ENCODE measurements around the gene SMNDC1.

Gene SMNDC1

DNA sequence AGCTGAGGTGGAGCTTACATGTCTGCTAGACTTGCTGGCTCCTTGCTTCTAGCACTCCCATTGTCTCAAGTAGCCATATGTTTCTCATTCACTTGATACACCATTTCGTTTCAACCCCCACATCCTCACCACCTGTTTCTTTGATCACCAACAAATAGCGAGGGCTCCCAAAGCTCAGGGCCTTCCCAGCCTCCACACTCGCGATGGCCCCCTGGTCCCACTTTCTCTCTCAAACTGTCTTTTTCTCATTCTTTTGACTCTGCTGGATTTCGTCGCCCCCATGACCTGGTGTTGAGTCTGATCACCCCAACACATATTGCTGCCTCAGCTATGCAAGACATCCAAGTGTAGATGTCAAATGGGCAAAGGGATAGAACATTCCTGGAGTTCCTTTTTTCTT, 26.0 kb upstream of the SMNDC1 start:
- no peak for DNase-seq (ENCODE audit: low read depth, low spot score)
- H3K27ac ChIP-seq = no peak overlapping the region

GRCh38 chr10:110327262-110327914, 22.7 kb upstream of the SMNDC1 start:
- no peak for DNase-seq (ENCODE audit: low read depth, low spot score)
- peak overlapping the region; percentile 58 for H3K27ac ChIP-seq

GRCh38 chr10:110326351-110327032, 21.8 kb upstream of the SMNDC1 start:
- DNase-seq (ENCODE audit: low read depth, low spot score) = no peak
- H3K27ac ChIP-seq = peak overlapping the region; percentile 58

DNA sequence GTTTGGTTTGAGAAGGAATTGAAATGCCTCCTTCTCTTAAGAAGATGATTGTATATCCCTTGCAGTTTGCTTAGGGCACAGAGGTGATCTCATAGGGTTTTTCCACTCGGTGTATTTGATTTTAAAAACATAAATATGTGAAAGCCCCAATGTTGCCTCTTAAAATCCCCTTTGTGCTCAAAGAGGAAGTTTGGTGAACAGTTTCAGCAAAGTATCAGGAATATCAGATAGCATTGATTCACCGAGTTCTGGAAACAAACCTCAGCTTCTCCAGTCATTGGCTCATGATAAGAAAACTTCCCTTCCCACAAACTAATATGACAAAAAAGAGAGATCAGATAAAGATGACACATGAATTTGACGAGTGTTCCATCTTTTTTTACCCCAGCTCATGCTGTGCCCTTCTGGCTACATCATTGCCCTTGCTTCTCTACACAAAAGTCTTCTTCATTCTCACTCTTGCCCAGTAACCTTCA, 20.1 kb upstream of the SMNDC1 start:
- no peak overlapping the region for H3K27ac ChIP-seq
- DNase-seq (ENCODE audit: low read depth, low spot score) = no peak

DNA sequence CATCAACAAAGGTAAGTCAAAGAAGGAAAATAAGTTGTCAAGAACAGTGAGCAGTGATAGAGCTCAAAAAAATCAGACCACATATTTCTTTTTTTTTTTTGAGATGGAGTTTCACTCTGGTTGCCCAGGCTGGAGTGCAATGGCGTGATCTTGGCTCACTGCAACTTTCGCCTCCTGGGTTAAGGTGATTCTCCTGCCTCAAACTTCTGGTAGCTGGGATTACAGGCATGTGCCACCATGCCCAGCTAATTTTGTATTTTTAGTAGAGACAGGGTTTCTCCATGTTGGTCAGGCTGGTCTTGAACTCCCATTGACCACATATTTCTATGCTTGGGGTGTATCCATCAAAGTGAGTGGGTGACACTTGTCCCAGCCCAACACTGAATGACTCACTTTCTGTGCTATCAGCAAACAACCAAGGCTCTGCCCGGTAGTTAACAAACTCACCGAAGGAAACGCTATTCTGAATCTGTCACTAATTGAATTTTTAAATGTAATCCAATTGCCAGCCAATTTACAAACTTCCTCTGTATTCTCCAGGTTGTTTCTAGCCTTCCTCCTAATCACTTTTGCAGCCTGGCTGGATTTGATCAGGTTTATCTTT, 19.6 kb upstream of the SMNDC1 start:
- H3K27ac ChIP-seq = peak overlapping the region; percentile 30
- DNase-seq (ENCODE audit: low read depth, low spot score) = no peak

DNA sequence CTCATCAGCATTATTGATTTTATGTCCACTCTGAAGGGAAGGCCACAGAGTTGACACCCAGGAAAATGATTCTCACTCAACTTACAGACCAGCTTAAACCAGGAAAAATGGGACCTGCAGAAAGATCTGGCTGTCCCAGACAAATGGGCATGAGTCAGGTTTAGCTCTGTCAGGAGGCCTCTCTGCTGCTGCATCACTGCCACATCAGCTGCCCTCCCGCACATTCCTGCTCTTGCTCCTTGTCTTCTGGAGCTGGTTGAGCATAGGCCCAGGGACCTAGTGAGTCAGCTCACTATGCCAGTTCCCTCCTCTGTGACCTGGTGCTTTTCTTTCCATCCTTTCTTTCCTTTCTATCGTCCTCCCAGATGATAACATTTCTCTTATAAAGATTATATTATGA, 18.8 kb upstream of the SMNDC1 start:
- peak overlapping the region; percentile 30 for H3K27ac ChIP-seq
- DNase-seq (ENCODE audit: low read depth, low spot score) = peak; percentile 66

DNA sequence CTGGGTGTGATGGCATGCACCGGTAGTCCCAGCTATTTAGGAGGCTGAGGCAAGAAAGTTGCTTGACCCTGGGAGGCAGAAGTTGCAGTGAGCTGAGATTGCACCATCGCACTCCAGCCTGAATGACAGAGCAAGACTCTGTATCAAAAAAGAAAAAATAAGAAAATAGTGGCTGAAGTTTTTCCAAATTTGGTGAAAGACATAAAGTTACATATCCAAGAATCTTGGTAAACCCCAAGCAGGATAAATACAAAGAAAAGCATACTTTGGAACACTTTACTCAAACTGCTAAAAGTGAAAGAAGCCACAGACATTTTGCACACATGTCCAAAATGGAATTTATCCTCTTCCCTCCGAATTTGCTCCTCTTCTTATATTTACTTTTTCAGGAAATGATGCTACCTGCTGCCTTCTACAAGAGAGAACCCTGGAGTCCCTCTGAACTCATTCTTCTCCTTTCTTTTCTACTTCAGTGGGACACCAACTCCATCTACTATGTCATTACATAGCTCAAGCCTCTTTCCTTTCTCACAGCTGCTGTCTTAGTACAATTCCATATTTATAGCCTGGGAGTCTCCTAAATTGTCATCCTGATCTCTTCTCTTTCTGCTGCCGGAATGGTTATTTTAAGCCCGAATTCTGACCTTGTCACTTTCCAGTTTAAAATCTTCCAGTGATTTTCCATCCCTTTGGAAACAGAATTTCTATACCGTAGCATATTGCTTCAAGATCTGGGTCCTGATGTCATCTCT, 17.3 kb upstream of the SMNDC1 start:
- no peak for DNase-seq (ENCODE audit: low read depth, low spot score)

DNA sequence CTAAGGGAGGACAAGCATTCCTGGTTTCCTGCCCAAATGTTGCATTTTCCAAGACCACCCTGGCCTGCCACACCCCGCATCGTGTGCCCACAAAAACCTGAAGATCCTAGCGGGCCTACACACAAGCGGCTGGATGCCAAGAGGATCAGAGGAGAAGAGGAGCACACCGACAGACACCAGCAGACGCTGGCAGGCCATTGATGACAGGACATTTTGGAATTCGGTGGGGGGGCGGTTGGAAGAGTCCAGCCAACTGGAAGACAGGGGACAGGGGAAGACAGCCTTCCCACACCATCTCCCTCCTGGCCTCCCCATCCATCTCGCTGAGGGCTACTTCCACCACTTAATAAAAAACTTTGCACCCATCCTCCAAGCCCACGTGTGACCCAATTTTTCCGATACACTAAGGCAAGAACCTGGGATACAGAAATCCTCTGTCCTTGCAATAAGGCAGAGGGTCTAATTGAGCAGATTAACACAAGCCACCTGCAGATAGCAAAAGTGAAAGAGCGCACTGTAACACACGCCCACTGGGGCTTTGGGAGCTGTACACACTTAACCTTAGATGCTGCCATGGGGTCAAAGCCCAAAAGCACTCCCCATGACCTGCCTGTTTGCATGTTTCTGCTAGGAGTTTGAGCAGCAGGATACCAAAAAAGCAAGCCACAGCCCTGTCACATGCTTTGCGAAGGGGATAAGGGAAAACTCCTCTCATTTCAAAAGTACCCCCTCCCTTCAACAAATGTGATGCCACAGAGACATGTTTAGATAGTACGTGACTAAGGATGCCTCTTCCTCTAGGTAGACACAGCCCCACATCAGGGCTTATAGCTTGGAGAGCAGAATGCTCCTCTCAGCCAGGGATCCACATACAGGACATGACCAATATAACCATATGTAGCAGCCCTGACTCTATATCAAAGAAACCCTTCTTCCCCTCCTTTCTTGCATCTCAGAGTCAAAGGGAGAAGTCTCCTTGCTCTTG, 13.4 kb upstream of the SMNDC1 start:
- DNase-seq (ENCODE audit: low read depth, low spot score) = no peak
- no peak overlapping the region for H3K27ac ChIP-seq

More for the DNA sequence above, 17.3 kb upstream of the SMNDC1 start:
- H3K27ac ChIP-seq = no peak overlapping the region

DNA sequence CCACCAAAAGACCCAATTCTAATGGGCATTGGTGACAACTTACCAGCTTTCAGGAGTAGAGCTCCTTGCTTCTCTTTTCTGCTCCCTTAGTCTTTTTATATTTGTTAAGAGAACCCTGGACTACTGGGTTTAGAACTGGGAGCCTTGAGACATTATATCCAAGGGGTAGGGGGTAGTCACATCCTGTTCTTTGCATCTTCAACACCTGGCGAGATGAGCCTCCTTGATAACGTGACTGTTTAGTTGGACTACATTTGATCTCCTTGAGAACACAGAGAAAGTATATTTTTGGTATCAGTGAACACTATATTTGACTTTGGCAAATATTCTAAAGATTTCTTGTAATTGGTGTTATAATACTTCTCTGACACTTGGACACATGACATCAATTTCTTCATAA, 9.0 kb upstream of the SMNDC1 start:
- no peak for DNase-seq (ENCODE audit: low read depth, low spot score)
- no peak overlapping the region for H3K27ac ChIP-seq

DNA sequence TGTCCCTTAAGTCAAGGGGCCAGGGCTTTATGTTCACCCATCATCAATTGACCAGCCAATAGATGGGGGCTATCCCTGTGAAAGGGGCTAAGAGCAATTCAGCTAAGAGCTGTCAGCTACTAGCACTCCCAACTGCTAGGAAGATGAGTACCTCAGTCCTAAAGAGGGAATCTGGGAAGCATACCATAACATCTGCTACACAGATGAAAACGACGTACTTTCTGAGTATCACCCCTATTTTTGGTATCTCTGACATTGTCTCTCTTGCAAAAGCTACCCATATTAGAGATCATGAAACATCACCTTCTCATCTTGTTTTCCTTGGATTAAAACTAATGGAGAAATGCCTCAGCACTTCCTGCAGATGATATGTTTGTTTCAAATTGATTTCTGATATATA, 7.5 kb upstream of the SMNDC1 start:
- H3K27ac ChIP-seq = no peak overlapping the region
- no peak for DNase-seq (ENCODE audit: low read depth, low spot score)

DNA sequence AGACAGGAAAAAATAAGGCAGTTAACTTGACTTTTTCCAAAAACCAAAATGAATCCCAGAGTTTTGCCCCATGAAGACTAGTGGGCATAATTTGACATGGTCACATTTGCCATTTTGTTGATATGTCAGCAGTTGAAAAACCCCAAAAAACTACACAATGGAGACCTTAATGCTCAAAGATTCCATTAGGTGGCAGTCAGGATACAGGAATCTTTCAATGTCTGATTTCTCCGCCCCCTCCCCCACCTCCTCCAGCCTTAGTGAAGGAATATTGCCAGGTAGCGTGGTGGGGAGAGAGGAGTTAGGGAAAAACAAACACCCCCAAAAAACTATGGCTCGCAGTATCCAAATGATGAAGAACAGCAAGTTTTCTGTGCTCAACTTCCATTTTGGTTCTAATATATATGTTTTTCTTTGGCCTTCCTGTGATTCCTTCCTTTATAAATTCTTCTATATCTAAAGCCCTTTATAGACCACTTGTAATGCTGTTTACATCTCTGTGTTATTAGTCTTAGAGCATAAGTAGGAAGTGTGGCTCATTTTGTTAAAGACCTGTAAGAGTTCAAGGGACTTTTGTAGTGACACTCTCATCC, 6.7 kb upstream of the SMNDC1 start:
- H3K27ac ChIP-seq = no peak overlapping the region
- no peak for DNase-seq (ENCODE audit: low read depth, low spot score)

- no peak for DNase-seq (ENCODE audit: low read depth, low spot score)
- no peak overlapping the region for H3K27ac ChIP-seq
Observed at GRCh38 chr10:110310741-110311140, 6.0 kb upstream of the SMNDC1 start.

- no peak for DNase-seq (ENCODE audit: low read depth, low spot score)
- peak overlapping the region; percentile 4 for H3K27ac ChIP-seq
Observed at GRCh38 chr10:110307805-110308204, 3.1 kb upstream of the SMNDC1 start.

DNA sequence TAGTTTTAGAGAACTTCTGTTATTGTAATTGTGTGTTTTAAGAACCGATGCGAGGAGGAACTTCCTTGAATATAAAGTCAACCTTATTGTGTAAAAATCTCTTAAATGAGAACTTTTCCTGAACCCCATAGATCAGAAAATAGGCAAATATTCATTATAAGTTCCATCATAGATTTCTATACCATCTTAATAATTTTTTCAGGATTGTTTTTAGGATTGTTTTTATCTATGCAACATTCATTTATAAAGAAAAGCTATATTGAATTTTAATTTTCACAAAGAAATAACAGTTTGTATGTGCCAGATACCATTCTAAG, 1.7 kb upstream of the SMNDC1 start:
- peak overlapping the region; percentile 90 for H3K27ac ChIP-seq

GRCh38 chr10:110305767-110306451, 1.2 kb upstream of the SMNDC1 start:
- DNase-seq (ENCODE audit: low read depth, low spot score) = peak; percentile 82
- H3K27ac ChIP-seq = peak overlapping the region; percentile 90

More for the DNA sequence above, 1.7 kb upstream of the SMNDC1 start:
- no peak for DNase-seq (ENCODE audit: low read depth, low spot score)

- no peak for DNase-seq (ENCODE audit: low read depth, low spot score)
- H3K27ac ChIP-seq = peak overlapping the region; percentile 90
Observed at GRCh38 chr10:110304394-110304779, 333 bp downstream of the SMNDC1 start.

- no peak overlapping the region for H3K27ac ChIP-seq
- DNase-seq (ENCODE audit: low read depth, low spot score) = no peak
Observed at GRCh38 chr10:110303681-110304080, 1.0 kb downstream of the SMNDC1 start.

DNA sequence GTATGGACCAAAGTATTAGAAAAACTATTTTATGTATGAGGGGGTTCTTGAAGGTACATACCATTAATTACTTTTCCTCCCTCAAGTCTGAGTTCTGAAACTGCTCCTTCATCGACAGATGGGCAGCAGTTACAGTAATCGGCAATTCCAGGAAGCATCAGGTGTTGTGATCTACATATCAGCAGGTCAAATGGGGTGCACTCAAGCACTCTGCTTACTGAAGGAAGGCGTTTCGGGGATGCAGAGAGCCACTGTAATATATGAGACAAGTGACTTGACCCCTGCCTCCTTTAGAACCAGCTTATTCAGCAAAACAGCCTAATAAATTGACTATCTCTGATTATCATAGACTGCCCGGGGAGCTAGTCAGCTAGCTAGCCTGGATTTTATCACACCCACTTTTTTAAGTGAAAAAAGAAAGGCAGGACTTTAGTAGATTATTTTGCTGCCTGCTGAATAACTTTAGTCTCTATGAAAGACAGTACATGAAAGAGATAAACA, 4.2 kb downstream of the SMNDC1 start:
- no peak for DNase-seq (ENCODE audit: low read depth, low spot score)
- H3K27ac ChIP-seq = no peak overlapping the region

DNA sequence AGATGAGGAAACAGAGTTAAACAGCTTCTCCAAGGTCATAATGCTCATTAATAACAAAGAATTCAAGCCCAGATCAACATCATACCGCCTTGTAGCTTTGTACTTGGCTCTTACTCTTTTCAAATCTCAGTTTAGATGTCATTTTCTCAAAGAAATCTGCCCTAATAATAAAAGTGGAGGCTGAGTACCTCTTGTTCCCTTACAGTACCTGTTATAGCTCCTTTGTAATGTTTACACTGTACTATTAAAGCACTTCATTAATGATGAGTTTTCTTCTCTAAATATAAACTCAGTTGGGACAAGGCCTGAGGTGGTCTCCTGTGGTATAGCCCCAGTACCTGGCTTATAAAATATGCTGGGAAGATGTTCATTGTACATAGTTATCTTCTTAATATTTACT, 7.8 kb downstream of the SMNDC1 start:
- DNase-seq (ENCODE audit: low read depth, low spot score) = no peak
- no peak overlapping the region for H3K27ac ChIP-seq

Measured in epithelial cell of prostate (primary cell).